ENCODE results near the gene CNTNAP4.

CNTNAP4 gene

DNA sequence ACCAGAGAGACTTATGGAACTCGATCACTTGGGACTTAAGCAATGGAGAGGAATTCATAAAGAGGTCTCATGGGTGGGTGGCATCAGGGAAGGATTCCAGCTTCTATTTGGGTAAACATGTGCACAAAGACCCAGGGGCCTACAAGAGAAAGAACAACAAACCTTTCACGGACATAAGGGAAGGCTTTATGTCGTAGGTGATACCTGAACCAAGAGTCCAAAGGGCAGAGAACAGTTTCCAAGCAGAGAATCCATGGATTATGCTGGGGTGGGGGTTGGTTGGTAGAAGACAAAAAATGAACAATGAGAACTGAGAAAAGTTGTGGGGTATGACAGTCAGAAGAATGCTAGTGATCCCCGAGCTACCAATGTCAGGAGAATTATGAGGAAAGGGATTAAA lies 119.8 kb downstream of the CNTNAP4 start:
- Mint-ChIP-seq H3K27ac (no peak overlapping the region), H3K27me3 (peaks cover 2% of the 10 kb centered on the region), H3K9me3 (ENCODE audit: low read depth) (peaks cover 10% of the 10 kb centered on the region), H3K4me3 (no peak overlapping the region), H3K4me1 (ENCODE audit: low read depth) (no peaks in the 10 kb centered on the region), H3K36me3 (no peaks in the 10 kb centered on the region)

DNA sequence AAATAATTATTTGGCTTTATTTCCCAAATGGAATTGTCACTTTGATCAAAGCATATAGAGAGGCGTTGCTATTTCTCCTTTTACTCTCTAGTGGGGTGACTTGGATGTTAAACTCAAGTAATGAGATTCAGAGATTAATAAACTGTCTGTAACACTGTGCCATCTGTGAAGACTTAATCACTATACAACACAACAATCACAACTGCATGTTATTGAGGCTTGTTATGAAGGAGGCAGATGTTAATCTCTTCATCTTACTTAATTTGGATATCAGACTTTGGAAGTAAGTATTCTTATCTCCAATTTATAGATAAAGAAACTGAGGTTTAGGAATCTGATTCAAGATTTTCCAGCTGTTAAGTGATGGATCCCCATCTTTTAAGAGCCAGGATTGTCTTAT lies 132.5 kb downstream of the CNTNAP4 start:
- no peaks in the 10 kb centered on the region for H3K27me3 Mint-ChIP-seq
- H3K4me3 Mint-ChIP-seq = no peak overlapping the region
- no peaks in the 10 kb centered on the region for H3K4me1 Mint-ChIP-seq (ENCODE audit: low read depth)
- H3K9me3 Mint-ChIP-seq (ENCODE audit: low read depth) = peaks cover 4% of the 10 kb centered on the region
- no peaks in the 10 kb centered on the region for H3K36me3 Mint-ChIP-seq
- H3K27ac Mint-ChIP-seq = no peak overlapping the region

DNA sequence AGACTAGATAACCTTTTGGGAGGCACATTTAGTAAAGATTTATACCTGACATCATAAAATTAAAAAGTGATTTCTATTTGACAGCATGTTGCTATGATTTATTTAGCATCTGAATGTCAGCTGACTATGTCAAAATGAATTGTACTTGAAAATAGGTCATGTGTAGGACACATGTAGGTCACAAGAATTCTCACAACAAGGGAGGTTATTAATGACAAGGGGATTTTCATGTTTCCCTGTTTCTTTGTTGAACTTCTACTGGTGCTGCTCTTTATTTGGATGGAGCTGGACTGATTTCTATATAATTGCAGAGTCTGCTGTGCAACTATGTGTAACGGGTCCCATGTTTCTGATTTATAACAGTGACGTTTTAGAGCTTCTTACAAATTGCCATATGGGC lies 144.4 kb downstream of the CNTNAP4 start:
- H3K4me1 Mint-ChIP-seq (ENCODE audit: low read depth) = no peaks in the 10 kb centered on the region

DNA sequence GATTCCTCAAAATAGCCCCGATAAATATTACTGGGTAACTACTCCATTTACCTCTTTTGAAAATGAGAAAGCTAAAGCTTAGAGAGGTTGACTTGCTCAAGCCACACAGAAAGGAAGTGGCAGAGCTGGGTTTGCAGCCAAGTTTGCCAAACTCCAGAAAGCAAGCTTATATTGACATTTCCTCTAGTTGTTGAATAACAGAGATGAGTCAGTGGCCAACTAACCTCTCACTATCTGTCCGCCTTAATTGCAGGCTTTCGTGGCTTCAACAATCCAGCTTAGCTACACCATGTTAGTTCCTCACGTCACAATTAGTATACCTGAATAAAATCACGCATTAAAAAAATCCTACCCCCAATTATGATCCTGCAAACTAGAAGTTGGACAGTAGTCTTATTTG lies 151.7 kb downstream of the CNTNAP4 start:
- Mint-ChIP-seq H3K27ac (no peak overlapping the region), H3K27me3 (no peaks in the 10 kb centered on the region)

More for the DNA sequence above, 144.4 kb downstream of the CNTNAP4 start:
- Mint-ChIP-seq H3K36me3 (no peaks in the 10 kb centered on the region), H3K4me3 (no peak overlapping the region), H3K27me3 (no peaks in the 10 kb centered on the region), H3K9me3 (ENCODE audit: low read depth) (no peaks in the 10 kb centered on the region), H3K27ac (no peak overlapping the region)

DNA sequence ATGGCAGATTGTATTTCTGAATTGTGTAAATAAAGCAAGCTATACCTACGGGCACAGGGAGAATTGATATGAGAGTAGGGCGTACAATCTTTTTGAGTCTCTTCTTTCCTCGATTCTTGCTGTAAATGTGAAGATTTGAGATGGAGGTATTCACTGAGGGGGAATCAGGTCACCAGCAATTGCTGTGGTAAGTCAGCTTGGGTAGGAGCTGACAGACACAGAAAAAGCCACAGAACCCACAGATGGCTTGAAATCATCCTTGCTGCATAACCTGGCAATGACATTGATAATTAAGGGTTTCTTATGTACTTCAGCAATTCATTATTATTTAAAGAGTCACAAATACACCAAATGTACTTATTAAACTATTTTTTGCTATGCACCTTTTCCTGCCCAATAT lies 164.2 kb downstream of the CNTNAP4 start:
- H3K36me3 Mint-ChIP-seq = no peaks in the 10 kb centered on the region
- no peaks in the 10 kb centered on the region for H3K9me3 Mint-ChIP-seq (ENCODE audit: low read depth)
- no peaks in the 10 kb centered on the region for H3K27me3 Mint-ChIP-seq
- H3K4me1 Mint-ChIP-seq (ENCODE audit: low read depth) = no peaks in the 10 kb centered on the region
- no peak overlapping the region for H3K27ac Mint-ChIP-seq
- no peak overlapping the region for H3K4me3 Mint-ChIP-seq

More for the DNA sequence above, 151.7 kb downstream of the CNTNAP4 start:
- Mint-ChIP-seq H3K4me3 (no peak overlapping the region), H3K36me3 (no peaks in the 10 kb centered on the region), H3K4me1 (ENCODE audit: low read depth) (no peaks in the 10 kb centered on the region), H3K9me3 (ENCODE audit: low read depth) (no peaks in the 10 kb centered on the region)

DNA sequence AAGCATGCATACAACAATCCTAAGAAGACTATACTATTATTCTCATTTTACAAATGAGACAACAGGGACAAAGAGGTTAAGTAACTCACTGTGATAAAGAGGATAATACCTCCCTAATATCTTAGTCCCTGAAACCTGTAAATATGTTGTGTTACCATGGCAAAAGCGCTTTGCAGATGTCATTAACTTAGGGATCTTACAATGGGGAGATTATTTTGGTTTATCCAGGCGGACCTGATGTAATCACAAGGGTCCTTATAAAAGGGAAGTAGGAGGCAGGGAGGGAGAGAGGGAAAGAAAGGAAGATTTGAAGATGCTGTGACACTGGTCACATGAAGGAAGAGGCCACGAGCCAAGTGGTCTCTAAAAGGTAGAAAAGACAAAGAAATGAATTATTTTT lies 164.7 kb downstream of the CNTNAP4 start:
- Mint-ChIP-seq H3K27ac (no peak overlapping the region), H3K36me3 (no peaks in the 10 kb centered on the region), H3K4me1 (ENCODE audit: low read depth) (no peaks in the 10 kb centered on the region), H3K9me3 (ENCODE audit: low read depth) (no peaks in the 10 kb centered on the region), H3K4me3 (no peak overlapping the region), H3K27me3 (no peaks in the 10 kb centered on the region)

DNA sequence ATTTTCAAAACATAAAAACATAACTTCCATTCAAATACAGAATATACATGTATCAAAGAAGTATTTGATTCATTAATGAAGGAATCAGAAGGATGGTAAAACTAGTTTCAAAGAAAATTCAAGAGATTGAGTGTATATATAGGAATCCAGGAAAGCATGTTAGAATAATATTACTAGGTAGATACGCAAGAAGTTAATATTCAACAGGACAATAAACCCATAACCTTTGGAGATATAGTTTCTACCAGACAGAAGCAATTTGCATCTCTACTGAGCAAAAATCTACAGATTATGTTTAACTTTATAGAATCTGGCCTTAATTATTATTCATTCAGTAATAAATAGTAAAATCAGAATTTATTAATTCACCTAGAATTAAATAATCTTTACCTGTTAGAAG lies 166.8 kb downstream of the CNTNAP4 start:
- no peaks in the 10 kb centered on the region for H3K36me3 Mint-ChIP-seq
- H3K27ac Mint-ChIP-seq = no peak overlapping the region

DNA sequence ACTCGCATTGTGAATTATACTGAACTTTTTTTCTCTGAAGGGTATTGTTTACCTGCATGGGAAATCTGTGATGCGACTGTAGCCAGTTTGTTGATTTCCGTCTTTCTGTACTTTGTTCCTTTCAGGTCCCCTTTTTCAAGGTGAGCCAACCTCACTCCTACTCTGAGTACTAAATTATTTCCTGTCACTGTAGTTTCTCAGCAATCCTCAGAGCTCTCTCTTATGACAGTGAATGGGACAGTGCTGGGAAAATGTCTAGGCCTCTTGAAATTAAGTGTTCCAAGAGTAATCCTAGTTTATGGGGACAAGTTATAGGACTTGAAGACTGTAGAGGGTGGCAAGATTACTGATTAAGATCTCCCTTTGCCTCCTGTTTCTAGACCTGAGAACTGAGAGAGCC lies 167.6 kb downstream of the CNTNAP4 start:
- no peaks in the 10 kb centered on the region for H3K9me3 Mint-ChIP-seq (ENCODE audit: low read depth)
- H3K4me1 Mint-ChIP-seq (ENCODE audit: low read depth) = no peaks in the 10 kb centered on the region
- H3K27me3 Mint-ChIP-seq = no peaks in the 10 kb centered on the region
- H3K4me3 Mint-ChIP-seq = no peak overlapping the region
- no peak overlapping the region for H3K27ac Mint-ChIP-seq
- no peaks in the 10 kb centered on the region for H3K36me3 Mint-ChIP-seq

More for the DNA sequence above, 166.8 kb downstream of the CNTNAP4 start:
- H3K9me3 Mint-ChIP-seq (ENCODE audit: low read depth) = no peaks in the 10 kb centered on the region
- H3K4me1 Mint-ChIP-seq (ENCODE audit: low read depth) = no peaks in the 10 kb centered on the region
- H3K4me3 Mint-ChIP-seq = no peak overlapping the region
- no peaks in the 10 kb centered on the region for H3K27me3 Mint-ChIP-seq

DNA sequence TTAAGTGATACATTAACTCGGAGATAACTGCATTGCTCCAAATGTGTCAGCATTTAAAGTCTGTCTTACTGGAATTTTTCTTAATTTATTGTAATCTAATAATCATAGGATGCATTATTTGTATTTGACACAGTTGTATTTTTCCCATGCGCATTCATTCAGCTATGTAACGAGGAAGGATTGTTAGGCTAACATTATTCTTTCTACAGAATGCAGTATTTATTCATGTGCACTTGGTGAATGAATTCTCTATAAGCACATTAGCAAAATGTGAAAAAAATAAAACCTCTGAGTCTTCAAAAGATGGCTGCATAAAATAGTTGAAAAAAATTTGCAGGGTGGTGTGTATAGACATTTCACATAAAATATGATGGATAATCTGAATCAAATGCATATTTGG lies 168.6 kb downstream of the CNTNAP4 start:
- Mint-ChIP-seq H3K4me3 (no peak overlapping the region), H3K9me3 (ENCODE audit: low read depth) (no peaks in the 10 kb centered on the region), H3K36me3 (no peaks in the 10 kb centered on the region)

DNA sequence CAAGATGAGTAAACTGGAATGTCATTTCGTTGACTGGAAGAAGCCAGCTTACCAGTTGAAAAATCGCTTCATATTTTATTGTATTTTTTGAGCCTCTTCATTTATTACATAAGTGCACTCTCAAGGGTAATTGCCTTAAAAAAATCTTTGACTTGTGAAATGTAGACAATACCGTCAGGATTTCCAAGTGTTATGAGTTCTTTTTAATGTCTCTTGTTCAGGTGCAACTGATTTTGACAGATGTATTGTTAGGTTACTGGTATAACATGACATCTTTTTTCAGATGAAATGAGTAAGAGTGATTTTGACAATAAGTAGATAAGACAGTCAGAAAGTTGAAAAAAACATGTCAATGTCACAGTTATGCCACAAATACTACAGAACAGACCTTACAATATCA lies 169.1 kb downstream of the CNTNAP4 start:
- H3K9me3 Mint-ChIP-seq (ENCODE audit: low read depth) = no peaks in the 10 kb centered on the region
- no peaks in the 10 kb centered on the region for H3K27me3 Mint-ChIP-seq
- no peaks in the 10 kb centered on the region for H3K4me1 Mint-ChIP-seq (ENCODE audit: low read depth)
- no peak overlapping the region for H3K27ac Mint-ChIP-seq
- H3K36me3 Mint-ChIP-seq = no peaks in the 10 kb centered on the region
- no peak overlapping the region for H3K4me3 Mint-ChIP-seq

More for the DNA sequence above, 168.6 kb downstream of the CNTNAP4 start:
- no peaks in the 10 kb centered on the region for H3K27me3 Mint-ChIP-seq
- no peaks in the 10 kb centered on the region for H3K4me1 Mint-ChIP-seq (ENCODE audit: low read depth)
- no peak overlapping the region for H3K27ac Mint-ChIP-seq

DNA sequence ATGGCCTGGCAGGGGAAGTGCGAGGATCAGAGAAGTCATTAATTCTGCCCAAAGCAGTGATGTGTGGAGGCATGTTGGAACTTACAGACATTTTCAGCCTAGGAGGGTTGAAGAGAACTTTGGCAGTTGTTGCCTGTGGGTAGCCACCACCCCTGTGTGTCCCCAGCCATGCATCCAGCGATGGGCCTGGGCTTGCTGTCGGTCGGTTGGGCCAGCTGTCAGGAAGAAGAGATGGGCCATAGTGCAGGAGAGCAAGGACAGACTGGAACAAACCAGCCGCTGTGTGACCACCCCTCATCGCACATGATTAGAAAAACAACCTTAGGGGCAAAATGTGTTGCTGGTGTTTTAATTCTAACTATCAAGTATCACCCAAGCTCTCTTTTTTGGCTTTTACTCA lies 173.7 kb downstream of the CNTNAP4 start:
- Mint-ChIP-seq H3K27me3 (no peaks in the 10 kb centered on the region), H3K9me3 (ENCODE audit: low read depth) (no peaks in the 10 kb centered on the region), H3K4me1 (ENCODE audit: low read depth) (no peaks in the 10 kb centered on the region), H3K36me3 (no peaks in the 10 kb centered on the region), H3K4me3 (no peak overlapping the region), H3K27ac (no peak overlapping the region)

DNA sequence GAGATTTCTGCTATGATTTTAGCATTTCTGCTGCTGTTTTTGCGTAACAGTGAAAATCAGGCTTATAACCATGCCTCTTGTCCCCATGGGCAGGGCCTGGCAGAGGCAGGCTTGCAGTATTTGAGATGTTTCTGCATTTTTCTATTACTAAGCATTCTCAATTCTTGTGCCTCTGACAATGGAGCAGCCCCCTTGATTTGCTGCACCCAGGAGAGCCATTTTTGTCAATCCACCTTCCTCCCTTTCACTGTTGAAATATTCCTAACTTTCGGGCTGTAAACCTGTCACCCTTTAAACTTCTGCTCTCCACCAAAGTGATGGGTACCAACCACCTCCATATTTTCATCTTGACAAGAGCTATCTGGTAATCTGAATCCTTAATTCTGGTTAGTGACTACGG lies 178.1 kb downstream of the CNTNAP4 start:
- Mint-ChIP-seq H3K36me3 (no peaks in the 10 kb centered on the region), H3K9me3 (ENCODE audit: low read depth) (no peaks in the 10 kb centered on the region), H3K27me3 (peaks cover 1% of the 10 kb centered on the region), H3K4me3 (no peak overlapping the region), H3K4me1 (ENCODE audit: low read depth) (no peaks in the 10 kb centered on the region), H3K27ac (no peak overlapping the region)

DNA sequence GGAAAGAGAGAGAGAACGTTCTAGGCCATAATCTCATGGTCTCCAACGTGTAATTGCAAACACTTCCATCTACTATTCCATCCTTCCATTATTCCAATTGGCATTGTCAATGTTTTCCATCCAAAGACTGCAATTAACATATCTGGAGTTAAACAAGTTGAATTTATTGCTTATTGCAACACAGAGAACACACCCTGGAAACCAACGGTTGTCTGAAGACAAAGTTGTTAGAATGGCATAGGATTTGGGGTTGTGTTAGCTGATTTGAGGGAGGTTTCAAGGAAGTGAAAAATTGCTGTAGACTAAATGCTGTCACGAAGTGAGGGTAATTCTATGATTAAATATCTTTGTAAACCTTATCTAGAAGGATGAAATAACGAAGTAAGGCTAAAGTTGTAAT lies 178.8 kb downstream of the CNTNAP4 start:
- Mint-ChIP-seq H3K4me1 (ENCODE audit: low read depth) (no peaks in the 10 kb centered on the region), H3K4me3 (no peak overlapping the region), H3K36me3 (no peaks in the 10 kb centered on the region), H3K27ac (no peak overlapping the region), H3K27me3 (peaks cover 1% of the 10 kb centered on the region), H3K9me3 (ENCODE audit: low read depth) (no peaks in the 10 kb centered on the region)

DNA sequence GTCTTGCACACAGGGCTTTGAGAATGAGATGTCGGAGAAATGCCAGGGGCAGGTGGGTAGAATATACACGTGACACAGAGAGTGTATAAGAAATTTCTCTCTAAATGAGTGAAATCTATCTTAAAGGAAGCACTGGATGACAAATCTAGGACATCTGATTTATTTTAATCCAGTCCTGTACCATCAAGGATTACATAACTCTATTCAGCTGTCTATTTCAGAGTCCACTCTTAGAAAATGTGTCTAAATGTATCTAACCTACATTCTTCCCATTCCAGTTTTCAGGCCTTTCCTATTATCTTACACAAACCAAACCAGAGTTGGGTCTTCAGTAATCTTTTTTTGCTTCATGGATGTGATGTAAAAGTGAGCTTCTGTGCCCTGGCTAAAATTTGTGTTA lies 181.9 kb downstream of the CNTNAP4 start:
- Mint-ChIP-seq H3K4me1 (ENCODE audit: low read depth) (no peaks in the 10 kb centered on the region), H3K27ac (no peak overlapping the region), H3K9me3 (ENCODE audit: low read depth) (no peaks in the 10 kb centered on the region), H3K36me3 (no peaks in the 10 kb centered on the region), H3K27me3 (peaks cover 1% of the 10 kb centered on the region), H3K4me3 (no peak overlapping the region)

DNA sequence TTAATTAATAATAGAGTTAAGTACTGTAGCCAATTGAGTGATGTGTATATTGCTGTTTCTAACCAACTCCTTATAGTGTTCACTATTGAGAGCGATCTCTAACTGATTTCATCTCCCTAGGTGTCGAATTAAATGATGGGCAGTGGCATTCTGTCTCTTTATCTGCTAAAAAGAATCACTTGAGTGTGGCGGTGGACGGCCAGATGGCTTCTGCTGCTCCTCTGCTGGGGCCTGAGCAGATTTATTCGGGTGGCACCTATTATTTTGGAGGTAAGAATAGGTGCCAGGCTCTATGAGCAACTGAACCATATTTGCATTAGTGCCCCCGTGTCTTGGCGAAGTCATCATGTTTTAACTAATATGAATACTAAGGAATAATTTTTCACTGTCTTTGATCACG lies 184.6 kb downstream of the CNTNAP4 start:
- Mint-ChIP-seq H3K36me3 (no peaks in the 10 kb centered on the region), H3K4me3 (no peak overlapping the region), H3K4me1 (ENCODE audit: low read depth) (no peaks in the 10 kb centered on the region), H3K27me3 (peaks cover 1% of the 10 kb centered on the region), H3K27ac (no peak overlapping the region), H3K9me3 (ENCODE audit: low read depth) (no peaks in the 10 kb centered on the region)

DNA sequence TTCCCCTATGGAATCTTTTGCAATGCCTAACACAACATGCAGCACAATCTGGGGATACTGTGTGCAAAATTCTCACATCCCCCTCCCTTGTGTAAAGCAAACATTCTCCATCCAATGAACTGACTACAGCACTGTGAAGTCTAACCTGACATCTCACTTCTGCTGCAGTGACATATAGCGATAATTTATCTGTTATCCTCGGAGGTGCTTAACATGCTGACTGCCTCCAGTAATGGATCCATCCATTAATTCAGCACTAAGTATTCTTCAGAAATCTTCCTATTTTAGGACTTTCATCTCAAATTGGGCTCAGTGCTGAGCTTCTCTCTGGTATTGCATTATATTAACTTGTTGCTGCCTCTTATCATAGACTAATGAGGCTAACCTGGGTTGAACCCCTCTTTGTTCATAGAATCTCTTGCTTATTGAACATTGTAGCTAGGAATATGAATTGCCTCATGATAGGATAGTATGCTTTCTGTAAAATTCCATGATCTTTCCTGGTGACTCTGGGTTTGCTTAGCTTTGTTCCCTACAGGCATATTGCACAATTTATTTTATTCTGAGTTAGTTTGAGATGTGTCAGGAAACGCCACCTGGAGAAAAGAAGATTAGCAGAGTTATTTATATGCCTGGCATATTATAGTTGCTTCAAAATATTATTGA lies 187.9 kb downstream of the CNTNAP4 start:
- Mint-ChIP-seq H3K27me3 (no peaks in the 10 kb centered on the region), H3K27ac (no peak overlapping the region), H3K4me3 (no peak overlapping the region), H3K4me1 (ENCODE audit: low read depth) (no peaks in the 10 kb centered on the region), H3K9me3 (ENCODE audit: low read depth) (no peaks in the 10 kb centered on the region), H3K36me3 (no peaks in the 10 kb centered on the region)

Measured in activated naive CD8-positive, alpha-beta T cell (primary cell).